Measurements from ENCODE around the gene PPP1R10. TPM values are rescaled to one million over a fixed set of nuclear protein-coding genes. Genes with fewer than 3 reads are reported as not detected.

PPP1R10 gene
- total RNA-seq, 1 experiment from 2014 or later: 82.9 TPM

DNA sequence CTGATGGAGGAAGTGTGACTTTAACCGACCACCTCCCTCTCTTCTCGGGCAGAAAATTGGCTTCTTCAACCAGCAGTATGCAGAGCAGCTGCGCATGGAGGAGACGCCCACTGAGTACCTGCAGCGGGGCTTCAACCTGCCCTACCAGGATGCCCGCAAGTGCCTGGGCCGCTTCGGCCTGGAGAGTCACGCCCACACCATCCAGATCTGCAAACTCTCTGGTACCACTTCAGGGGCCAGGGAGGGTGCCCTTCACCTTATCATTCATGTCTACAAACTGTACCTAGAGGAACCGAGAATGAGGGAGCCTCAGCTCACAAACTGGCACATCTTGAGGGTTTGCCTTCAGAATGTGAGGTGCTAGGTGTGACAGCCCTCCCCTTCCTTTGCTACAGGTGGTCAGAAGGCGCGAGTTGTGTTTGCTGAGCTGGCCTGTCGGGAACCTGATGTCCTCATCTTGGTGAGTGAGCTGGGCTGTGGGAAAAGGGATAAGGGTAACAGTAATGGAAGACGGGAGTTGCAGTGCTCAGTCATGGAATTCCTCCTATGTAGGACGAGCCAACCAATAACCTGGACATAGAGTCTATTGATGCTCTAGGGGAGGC is 27.2 kb downstream of the PPP1R10 start:
- intact Hi-C loops (cut with micrococcal nuclease; ENCODE audit: unreplicated experiment): no loop called here
- H3K27me3 ChIP-seq (ENCODE audit: control insufficient read depth, insufficient read depth, low read length): no peaks in the 10 kb centered on the region
- TF ChIP-seq TCF7L2 (IDR thresholded peaks at IDR 0.05; ENCODE audit: low read depth, low read length): no peak
- no peak overlapping the region for H3K27ac ChIP-seq (ENCODE audit: low read length)
- no peak for DNase-seq (ENCODE audit: low read depth, low spot score)
- peaks cover 19% of the 10 kb centered on the region; the same call in 1 of the 2 replicates for H3K36me3 ChIP-seq (ENCODE audit: control insufficient read depth, insufficient read depth, low read length)
- no peak for ATAC-seq
- H3K4me3 ChIP-seq (ENCODE audit: low read depth in 2 of 2, low read length in 2 of 2): no peak overlapping the region
- in situ Hi-C loops (cut with HindIII; ENCODE audit: low pct_unique_long_range_greater_than_20kb, low sequenced_read_pairs): no loop called here
- H3K9me3 ChIP-seq (ENCODE audit: control insufficient read depth, insufficient read depth, low read depth, low read length): no peaks in the 10 kb centered on the region
- H3K4me1 ChIP-seq (ENCODE audit: control insufficient read depth, insufficient read depth, low read length): no peaks in the 10 kb centered on the region
- ChIA-PET CTCF (no interaction called here), POLR2A (no interaction called here)
- BruUV-seq (replicated peaks): no TSS peak

DNA sequence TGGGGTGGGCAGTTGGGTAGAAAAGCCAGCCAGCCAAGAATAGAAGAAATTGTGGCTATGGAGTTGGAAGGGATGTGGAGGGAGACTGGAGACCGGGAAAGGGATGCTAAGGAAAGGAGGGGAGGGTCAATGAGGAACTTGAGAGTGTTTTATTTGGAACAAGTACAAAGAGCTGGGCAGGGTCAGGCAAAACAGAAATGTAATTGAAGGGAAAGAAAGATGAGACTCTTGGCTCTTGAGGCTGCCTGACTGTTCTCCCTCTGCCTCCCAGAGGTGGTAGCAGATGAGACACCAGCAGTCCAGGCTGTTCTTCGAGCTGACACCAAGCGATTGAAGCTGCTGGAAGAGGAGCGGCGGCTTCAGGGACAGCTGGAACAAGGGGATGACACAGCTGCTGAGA is 33.1 kb downstream of the PPP1R10 start:
- POLR2A ChIA-PET: no interaction called here
- Histone ChIP-seq H3K9me3 (ENCODE audit: control insufficient read depth, insufficient read depth, low read depth, low read length) (no peaks in the 10 kb centered on the region), H3K4me1 (ENCODE audit: control insufficient read depth, insufficient read depth, low read length) (no peaks in the 10 kb centered on the region), H3K4me3 (ENCODE audit: low read depth in 2 of 2, low read length in 2 of 2) (no peak overlapping the region), H3K27ac (ENCODE audit: low read length) (no peak overlapping the region), H3K27me3 (ENCODE audit: control insufficient read depth, insufficient read depth, low read length) (no peaks in the 10 kb centered on the region), H3K36me3 (ENCODE audit: control insufficient read depth, insufficient read depth, low read length) (peaks cover 32% of the 10 kb centered on the region)
- TF ChIP-seq SIN3A (IDR thresholded peaks at IDR 0.05; ENCODE audit: borderline replicate concordance, insufficient read depth, low read depth, low read length) (no peak), TCF7L2 (IDR thresholded peaks at IDR 0.05; ENCODE audit: low read depth, low read length) (no peak), POLR2AphosphoS5 (IDR thresholded peaks at IDR 0.05; ENCODE audit: low read depth, low read length) (no peak)
- TF ChIP-seq, protein P1, sequence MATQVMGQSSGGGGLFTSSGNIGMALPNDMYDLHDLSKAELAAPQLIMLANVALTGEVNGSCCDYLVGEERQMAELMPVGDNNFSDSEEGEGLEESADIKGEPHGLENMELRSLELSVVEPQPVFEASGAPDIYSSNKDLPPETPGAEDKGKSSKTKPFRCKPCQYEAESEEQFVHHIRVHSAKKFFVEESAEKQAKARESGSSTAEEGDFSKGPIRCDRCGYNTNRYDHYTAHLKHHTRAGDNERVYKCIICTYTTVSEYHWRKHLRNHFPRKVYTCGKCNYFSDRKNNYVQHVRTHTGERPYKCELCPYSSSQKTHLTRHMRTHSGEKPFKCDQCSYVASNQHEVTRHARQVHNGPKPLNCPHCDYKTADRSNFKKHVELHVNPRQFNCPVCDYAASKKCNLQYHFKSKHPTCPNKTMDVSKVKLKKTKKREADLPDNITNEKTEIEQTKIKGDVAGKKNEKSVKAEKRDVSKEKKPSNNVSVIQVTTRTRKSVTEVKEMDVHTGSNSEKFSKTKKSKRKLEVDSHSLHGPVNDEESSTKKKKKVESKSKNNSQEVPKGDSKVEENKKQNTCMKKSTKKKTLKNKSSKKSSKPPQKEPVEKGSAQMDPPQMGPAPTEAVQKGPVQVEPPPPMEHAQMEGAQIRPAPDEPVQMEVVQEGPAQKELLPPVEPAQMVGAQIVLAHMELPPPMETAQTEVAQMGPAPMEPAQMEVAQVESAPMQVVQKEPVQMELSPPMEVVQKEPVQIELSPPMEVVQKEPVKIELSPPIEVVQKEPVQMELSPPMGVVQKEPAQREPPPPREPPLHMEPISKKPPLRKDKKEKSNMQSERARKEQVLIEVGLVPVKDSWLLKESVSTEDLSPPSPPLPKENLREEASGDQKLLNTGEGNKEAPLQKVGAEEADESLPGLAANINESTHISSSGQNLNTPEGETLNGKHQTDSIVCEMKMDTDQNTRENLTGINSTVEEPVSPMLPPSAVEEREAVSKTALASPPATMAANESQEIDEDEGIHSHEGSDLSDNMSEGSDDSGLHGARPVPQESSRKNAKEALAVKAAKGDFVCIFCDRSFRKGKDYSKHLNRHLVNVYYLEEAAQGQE (IDR thresholded peaks at IDR 0.05; ENCODE audit: insufficient read depth in 1 of 2, low read depth in 2 of 2, low read length in 1 of 2): no peak
- TF ChIP-seq, protein P2, sequence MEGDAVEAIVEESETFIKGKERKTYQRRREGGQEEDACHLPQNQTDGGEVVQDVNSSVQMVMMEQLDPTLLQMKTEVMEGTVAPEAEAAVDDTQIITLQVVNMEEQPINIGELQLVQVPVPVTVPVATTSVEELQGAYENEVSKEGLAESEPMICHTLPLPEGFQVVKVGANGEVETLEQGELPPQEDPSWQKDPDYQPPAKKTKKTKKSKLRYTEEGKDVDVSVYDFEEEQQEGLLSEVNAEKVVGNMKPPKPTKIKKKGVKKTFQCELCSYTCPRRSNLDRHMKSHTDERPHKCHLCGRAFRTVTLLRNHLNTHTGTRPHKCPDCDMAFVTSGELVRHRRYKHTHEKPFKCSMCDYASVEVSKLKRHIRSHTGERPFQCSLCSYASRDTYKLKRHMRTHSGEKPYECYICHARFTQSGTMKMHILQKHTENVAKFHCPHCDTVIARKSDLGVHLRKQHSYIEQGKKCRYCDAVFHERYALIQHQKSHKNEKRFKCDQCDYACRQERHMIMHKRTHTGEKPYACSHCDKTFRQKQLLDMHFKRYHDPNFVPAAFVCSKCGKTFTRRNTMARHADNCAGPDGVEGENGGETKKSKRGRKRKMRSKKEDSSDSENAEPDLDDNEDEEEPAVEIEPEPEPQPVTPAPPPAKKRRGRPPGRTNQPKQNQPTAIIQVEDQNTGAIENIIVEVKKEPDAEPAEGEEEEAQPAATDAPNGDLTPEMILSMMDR (IDR thresholded peaks at IDR 0.05): no peak
- no peak for DNase-seq (ENCODE audit: low read depth, low spot score)
- CTCF ChIA-PET: no interaction called here
- no TSS peak for BruUV-seq (replicated peaks)
- intact Hi-C loops (cut with micrococcal nuclease; ENCODE audit: unreplicated experiment) (no loop called here), in situ Hi-C loops (cut with HindIII; ENCODE audit: low pct_unique_long_range_greater_than_20kb, low sequenced_read_pairs) (no loop called here)
- ATAC-seq: no peak

DNA sequence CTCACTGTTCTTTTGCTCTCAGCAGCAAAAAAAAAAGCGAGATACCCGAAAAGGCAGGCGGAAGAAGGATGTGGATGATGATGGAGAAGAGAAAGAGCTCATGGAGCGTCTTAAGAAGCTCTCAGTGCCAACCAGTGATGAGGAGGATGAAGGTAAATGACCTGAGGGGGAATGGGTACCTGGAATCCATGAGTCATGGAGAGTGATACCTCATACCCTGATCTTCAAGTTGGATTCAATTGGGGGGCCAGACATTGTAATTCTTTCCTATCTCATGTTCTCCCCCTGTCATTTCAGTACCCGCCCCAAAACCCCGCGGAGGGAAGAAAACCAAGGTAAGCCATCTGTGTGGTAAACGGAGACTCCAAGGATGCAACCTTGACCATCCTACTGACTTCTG is 39.0 kb downstream of the PPP1R10 start:
- intact Hi-C loops (cut with micrococcal nuclease; ENCODE audit: unreplicated experiment) (no loop called here), in situ Hi-C loops (cut with HindIII; ENCODE audit: low pct_unique_long_range_greater_than_20kb, low sequenced_read_pairs) (no loop called here)
- Histone ChIP-seq H3K4me3 (ENCODE audit: low read depth in 2 of 2, low read length in 2 of 2) (no peak overlapping the region), H3K27me3 (ENCODE audit: control insufficient read depth, insufficient read depth, low read length) (no peaks in the 10 kb centered on the region), H3K27ac (ENCODE audit: low read length) (no peak overlapping the region), H3K9me3 (ENCODE audit: control insufficient read depth, insufficient read depth, low read depth, low read length) (no peaks in the 10 kb centered on the region), H3K36me3 (ENCODE audit: control insufficient read depth, insufficient read depth, low read length) (peaks cover 30% of the 10 kb centered on the region), H3K4me1 (ENCODE audit: control insufficient read depth, insufficient read depth, low read length) (peaks cover 6% of the 10 kb centered on the region)
- no peak for ATAC-seq
- no TSS peak for BruUV-seq (replicated peaks)
- no peak for DNase-seq (ENCODE audit: low read depth, low spot score)
- ChIA-PET CTCF (interaction anchor here (0.6 kb wide), 1 partner anchor 112 kb away, joined by 3 read pairs; no protein-coding TSS in a partner anchor), POLR2A (interaction anchor here (1.1 kb wide), 1 partner anchor 20 kb away, joined by 4 read pairs; no protein-coding TSS in a partner anchor)
- TF ChIP-seq POLR2AphosphoS5 (IDR thresholded peaks at IDR 0.05; ENCODE audit: low read depth, low read length): no peak
- TF ChIP-seq TCF7L2 (IDR thresholded peaks at IDR 0.05; ENCODE audit: low read depth, low read length): no peak
- TF ChIP-seq, protein P2 (IDR thresholded peaks at IDR 0.05): no peak
- TF ChIP-seq, protein P1 (IDR thresholded peaks at IDR 0.05; ENCODE audit: insufficient read depth in 1 of 2, low read depth in 2 of 2, low read length in 1 of 2): no peak
- no peak for TF ChIP-seq SIN3A (IDR thresholded peaks at IDR 0.05; ENCODE audit: borderline replicate concordance, insufficient read depth, low read depth, low read length)

Data from Panc1 (cell line).